HCT116 (cell line): ENCODE results near the gene PCDHGA1.

Experiments
- RAD21 ChIP-seq: IDR thresholded peaks from 2 replicates; pipeline ENCODE4 v1.6.1; 2012; ENCODE audit warnings: low read depth, mild to moderate bottlenecking
- SIN3A ChIP-seq: IDR thresholded peaks from 2 replicates; pipeline ENCODE4 v1.6.1; 2012; ENCODE audit warnings: low read depth
- SP1 ChIP-seq: IDR thresholded peaks from 2 replicates; pipeline ENCODE4 v1.6.1; 2012; ENCODE audit warnings: low read depth
- ZNF274 ChIP-seq: fragments of 200-500 bp; sonication (Bioruptor generic); IDR thresholded peaks from 2 replicates; pipeline ENCODE4 v1.6.1; 2014; ENCODE audit warnings: mild to moderate bottlenecking, low read depth, low read length, inconsistent platforms
- TF ChIP-seq, protein P1 (sequence below), 3 experiments: fragments of 200-600 bp in 1 of 3; sonication (generic) in 1 of 3; IDR thresholded peaks in 2 of 3; conservative IDR thresholded peaks in 1 of 3; 2 replicates each; pipeline ENCODE4 v1.5.1; 2012 to 2017; ENCODE audit warnings: low read depth in 2 of 3, low read length in 2 of 3, antibody characterized with exemption in 1 of 3, borderline replicate concordance in 1 of 3, control low read depth in 1 of 3, mild to moderate bottlenecking in 1 of 3, mixed read lengths in 1 of 3, mixed run types in 1 of 3, moderate library complexity in 1 of 3; ENCODE audit not compliant: insufficient read depth in 1 of 3
- TF ChIP-seq, protein P2 (sequence below): IDR thresholded peaks from 2 replicates; pipeline ENCODE4 v1.6.1; 2012

DNA sequence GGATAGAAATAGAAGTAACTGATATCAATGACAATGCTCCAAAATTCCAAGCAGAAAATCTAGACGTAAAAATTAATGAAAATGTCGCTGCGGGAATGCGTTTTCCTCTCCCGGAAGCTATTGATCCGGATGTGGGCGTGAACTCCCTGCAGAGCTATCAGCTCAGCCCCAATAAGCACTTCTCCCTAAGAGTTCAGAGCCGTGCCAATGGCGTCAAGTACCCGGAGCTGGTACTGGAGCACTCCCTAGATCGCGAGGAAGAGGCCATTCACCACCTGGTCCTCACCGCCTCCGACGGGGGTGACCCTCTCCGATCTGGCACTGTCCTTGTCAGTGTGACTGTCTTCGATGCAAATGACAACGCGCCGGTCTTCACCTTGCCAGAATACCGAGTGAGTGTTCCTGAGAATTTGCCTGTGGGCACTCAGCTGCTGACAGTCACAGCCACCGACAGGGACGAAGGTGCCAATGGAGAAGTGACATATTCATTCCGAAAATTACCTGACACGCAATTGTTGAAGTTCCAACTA lies 83.3 kb downstream of the PCDHGA1 start:
- TF ChIP-seq, protein P1, sequence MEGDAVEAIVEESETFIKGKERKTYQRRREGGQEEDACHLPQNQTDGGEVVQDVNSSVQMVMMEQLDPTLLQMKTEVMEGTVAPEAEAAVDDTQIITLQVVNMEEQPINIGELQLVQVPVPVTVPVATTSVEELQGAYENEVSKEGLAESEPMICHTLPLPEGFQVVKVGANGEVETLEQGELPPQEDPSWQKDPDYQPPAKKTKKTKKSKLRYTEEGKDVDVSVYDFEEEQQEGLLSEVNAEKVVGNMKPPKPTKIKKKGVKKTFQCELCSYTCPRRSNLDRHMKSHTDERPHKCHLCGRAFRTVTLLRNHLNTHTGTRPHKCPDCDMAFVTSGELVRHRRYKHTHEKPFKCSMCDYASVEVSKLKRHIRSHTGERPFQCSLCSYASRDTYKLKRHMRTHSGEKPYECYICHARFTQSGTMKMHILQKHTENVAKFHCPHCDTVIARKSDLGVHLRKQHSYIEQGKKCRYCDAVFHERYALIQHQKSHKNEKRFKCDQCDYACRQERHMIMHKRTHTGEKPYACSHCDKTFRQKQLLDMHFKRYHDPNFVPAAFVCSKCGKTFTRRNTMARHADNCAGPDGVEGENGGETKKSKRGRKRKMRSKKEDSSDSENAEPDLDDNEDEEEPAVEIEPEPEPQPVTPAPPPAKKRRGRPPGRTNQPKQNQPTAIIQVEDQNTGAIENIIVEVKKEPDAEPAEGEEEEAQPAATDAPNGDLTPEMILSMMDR (IDR thresholded peaks at IDR 0.05 in 2 of 3, conservative IDR thresholded peaks at IDR 0.05 in 1 of 3; ENCODE audit: borderline replicate concordance in 1 of 3, insufficient read depth in 1 of 3, low read depth in 2 of 3, low read length in 2 of 3): no peak
- TF ChIP-seq, protein P2, sequence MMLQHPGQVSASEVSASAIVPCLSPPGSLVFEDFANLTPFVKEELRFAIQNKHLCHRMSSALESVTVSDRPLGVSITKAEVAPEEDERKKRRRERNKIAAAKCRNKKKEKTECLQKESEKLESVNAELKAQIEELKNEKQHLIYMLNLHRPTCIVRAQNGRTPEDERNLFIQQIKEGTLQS: no peak
- TF ChIP-seq SP1 (no peak), RAD21 (0 out of 2 replicates have a peak, but pooled peaks have one; percentile 1), SIN3A (no peak), ZNF274 (no peak)
